Osteoblast (primary cell): ENCODE results near the gene RCCD1. TPM values are rescaled to one million over a fixed set of nuclear protein-coding genes. Genes with fewer than 3 reads are reported as not detected.

Source experiments
- DNase-seq: peaks from one replicate; pipeline ENCODE4 v3.0.0; 2011; ENCODE audit warnings: low spot score, mixed read lengths; ENCODE audit not compliant: insufficient read length; ENCODE audit errors: missing footprints
- H2AFZ ChIP-seq: 2 replicates; pipeline ENCODE4 v1.6.0; 2011; ENCODE audit warnings: mild to moderate bottlenecking, low read length
- H3K27ac ChIP-seq: 2 replicates; pipeline ENCODE4 v1.5.1; 2011; ENCODE audit warnings: mild to moderate bottlenecking, low read depth, low read length, moderate library complexity
- H3K27me3 ChIP-seq: 2 replicates; pipeline ENCODE4 v1.6.0; 2012; ENCODE audit warnings: mild to moderate bottlenecking, control low read depth, inconsistent platforms, low read length, moderate library complexity; ENCODE audit not compliant: insufficient read depth
- H3K36me3 ChIP-seq: 2 replicates; pipeline ENCODE4 v1.5.1; 2011; ENCODE audit warnings: mild to moderate bottlenecking, low read length, control low read depth, moderate library complexity; ENCODE audit not compliant: insufficient read depth
- H3K4me1 ChIP-seq: 2 replicates; pipeline ENCODE4 v1.5.1; 2011; ENCODE audit warnings: mild to moderate bottlenecking, low read length, control low read depth, moderate library complexity; ENCODE audit not compliant: insufficient read depth
- H3K4me2 ChIP-seq: 2 replicates; pipeline ENCODE4 v1.6.0; 2011; ENCODE audit warnings: mild to moderate bottlenecking, low read length; ENCODE audit not compliant: insufficient read depth
- H3K4me3 ChIP-seq: fragments of 200-600 bp; sonication (generic); 3 replicates; pipeline ENCODE4 v1.5.1; 2012; ENCODE audit warnings: mild to moderate bottlenecking, low read length, inconsistent platforms; ENCODE audit not compliant: insufficient read depth
- H3K79me2 ChIP-seq: 2 replicates; pipeline ENCODE4 v1.6.0; 2012; ENCODE audit warnings: mild to moderate bottlenecking, low read length, control low read depth, inconsistent platforms; ENCODE audit not compliant: insufficient read depth
- H3K9me3 ChIP-seq: 2 replicates; pipeline ENCODE4 v1.5.1; 2011; ENCODE audit warnings: low read depth, low read length, control low read depth
- H4K20me1 ChIP-seq: 2 replicates; pipeline ENCODE4 v1.6.0; 2012; ENCODE audit warnings: mild to moderate bottlenecking, low read length, control low read depth; ENCODE audit not compliant: insufficient read depth
- total RNA-seq: library from RNA; depleted of rRNA; stranded (reverse); fragments of >200 nt; gene quantifications from 2 replicates; pipeline ENCODE4 v1.2.3, GENCODE V29; 2012
- TF ChIP-seq, protein P1 (sequence below): IDR thresholded peaks from 2 replicates; pipeline ENCODE4 v1.5.1; 2011; ENCODE audit warnings: mild to moderate bottlenecking, low read depth, low read length, moderate library complexity; ENCODE audit errors: extremely low read depth

RCCD1 gene
- total RNA-seq, 1 donor: 11.2 TPM

DNA sequence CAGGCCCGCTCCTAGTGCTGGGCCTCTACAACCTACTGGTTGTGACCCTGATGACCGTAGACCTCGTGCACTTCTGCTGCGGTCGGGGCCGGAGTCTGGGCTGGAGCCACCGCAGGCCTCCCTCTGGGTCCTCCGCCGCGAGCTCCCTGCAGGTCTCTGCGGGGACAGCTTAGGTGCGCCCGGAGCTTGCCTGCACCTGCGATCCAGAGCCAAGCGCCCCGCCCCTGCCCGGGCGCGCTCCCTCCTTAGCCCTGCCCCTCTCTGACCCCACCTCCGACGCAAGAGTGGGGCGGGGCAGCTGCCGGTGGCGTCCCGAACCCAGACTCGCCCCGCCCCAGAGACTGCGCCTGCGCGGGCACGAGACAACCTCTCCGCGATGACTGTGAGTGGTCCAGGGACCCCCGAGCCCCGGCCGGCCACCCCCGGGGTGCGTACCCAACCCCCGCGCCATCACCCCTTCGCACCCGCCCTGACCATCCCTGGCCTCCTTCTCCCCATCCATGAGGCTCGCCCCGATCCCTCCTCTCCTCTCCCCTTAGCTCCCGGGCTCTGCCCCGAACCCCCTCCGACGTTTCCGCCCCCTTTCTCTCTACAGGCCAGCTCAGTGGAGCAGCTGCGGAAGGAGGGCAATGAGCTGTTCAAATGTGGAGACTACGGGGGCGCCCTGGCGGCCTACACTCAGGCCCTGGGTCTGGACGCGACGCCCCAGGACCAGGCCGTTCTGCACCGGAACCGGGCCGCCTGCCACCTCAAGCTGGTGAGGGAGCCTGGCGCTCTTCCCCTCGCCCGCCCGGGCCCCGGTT, 19.5 kb upstream of the RCCD1 start, which contains the start of gene UNC45A:
Gene UNC45A (plus strand): TSS at position 337 of the 803 bp plus-strand sequence. CDS start 40 bp downstream, at position 377.
- peak within 1 kb of the TSS; percentile 64 for H3K27ac ChIP-seq
- H3K4me1 ChIP-seq: peaks cover 36% of the 10 kb centered on the region
- H3K36me3 ChIP-seq: peaks cover 33% of the 10 kb centered on the region
- H3K4me2 ChIP-seq: peak within 1 kb of the TSS; percentile 77
- H4K20me1 ChIP-seq: peaks cover 5% of the 10 kb centered on the region
- H3K79me2 ChIP-seq: peaks cover 26% of the 10 kb centered on the region
- DNase-seq: peak; percentile 98
- H2AFZ ChIP-seq: peak within 1 kb of the TSS; percentile 82
- H3K9me3 ChIP-seq: no peaks in the 10 kb centered on the region
- no peaks in the 10 kb centered on the region for H3K27me3 ChIP-seq
- peak within 1 kb of the TSS; percentile 86 for H3K4me3 ChIP-seq
- TF ChIP-seq, protein P1, sequence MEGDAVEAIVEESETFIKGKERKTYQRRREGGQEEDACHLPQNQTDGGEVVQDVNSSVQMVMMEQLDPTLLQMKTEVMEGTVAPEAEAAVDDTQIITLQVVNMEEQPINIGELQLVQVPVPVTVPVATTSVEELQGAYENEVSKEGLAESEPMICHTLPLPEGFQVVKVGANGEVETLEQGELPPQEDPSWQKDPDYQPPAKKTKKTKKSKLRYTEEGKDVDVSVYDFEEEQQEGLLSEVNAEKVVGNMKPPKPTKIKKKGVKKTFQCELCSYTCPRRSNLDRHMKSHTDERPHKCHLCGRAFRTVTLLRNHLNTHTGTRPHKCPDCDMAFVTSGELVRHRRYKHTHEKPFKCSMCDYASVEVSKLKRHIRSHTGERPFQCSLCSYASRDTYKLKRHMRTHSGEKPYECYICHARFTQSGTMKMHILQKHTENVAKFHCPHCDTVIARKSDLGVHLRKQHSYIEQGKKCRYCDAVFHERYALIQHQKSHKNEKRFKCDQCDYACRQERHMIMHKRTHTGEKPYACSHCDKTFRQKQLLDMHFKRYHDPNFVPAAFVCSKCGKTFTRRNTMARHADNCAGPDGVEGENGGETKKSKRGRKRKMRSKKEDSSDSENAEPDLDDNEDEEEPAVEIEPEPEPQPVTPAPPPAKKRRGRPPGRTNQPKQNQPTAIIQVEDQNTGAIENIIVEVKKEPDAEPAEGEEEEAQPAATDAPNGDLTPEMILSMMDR: no peak

DNA sequence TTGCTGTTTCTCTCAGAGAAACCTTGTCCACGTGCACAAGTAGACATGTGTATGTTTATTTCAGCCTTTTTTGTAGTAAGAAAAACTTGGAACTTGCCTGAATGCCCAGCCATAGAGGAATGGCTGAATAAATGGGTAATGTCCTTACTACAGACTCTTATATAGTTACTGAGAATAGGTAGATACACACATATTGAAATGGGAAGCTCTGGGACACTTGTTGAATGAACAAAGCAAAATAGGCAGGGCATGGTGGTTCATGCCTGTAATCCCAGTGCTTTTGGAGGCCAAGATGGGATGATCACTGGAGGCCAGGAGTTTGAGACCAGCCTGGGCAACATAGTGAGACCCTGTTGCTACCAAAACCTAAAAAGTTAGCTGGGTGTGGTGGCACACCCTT, 17.9 kb upstream of the RCCD1 start:
- H3K4me3 ChIP-seq: no peak overlapping the region
- H4K20me1 ChIP-seq: peaks cover 6% of the 10 kb centered on the region
- H3K4me1 ChIP-seq: peaks cover 28% of the 10 kb centered on the region
- TF ChIP-seq, protein P1: no peak
- DNase-seq: peak; percentile 56
- H3K27me3 ChIP-seq: no peaks in the 10 kb centered on the region
- H3K27ac ChIP-seq: no peak overlapping the region
- H3K9me3 ChIP-seq: no peaks in the 10 kb centered on the region
- peaks cover 46% of the 10 kb centered on the region for H3K36me3 ChIP-seq
- H3K4me2 ChIP-seq: peak overlapping the region; percentile 77
- H3K79me2 ChIP-seq: peaks cover 25% of the 10 kb centered on the region
- H2AFZ ChIP-seq: no peak overlapping the region

- Histone ChIP-seq H3K4me3 (no peak overlapping the region), H3K36me3 (peaks cover 60% of the 10 kb centered on the region), H3K9me3 (no peaks in the 10 kb centered on the region)
Measured at GRCh38 chr15:90938261-90938660, 16.4 kb upstream of the RCCD1 start.

GRCh38 chr15:90939756-90940155, 14.9 kb upstream of the RCCD1 start:
- peaks cover 6% of the 10 kb centered on the region for H4K20me1 ChIP-seq
- peaks cover 22% of the 10 kb centered on the region for H3K79me2 ChIP-seq
- H3K4me3 ChIP-seq: no peak overlapping the region
- H3K4me1 ChIP-seq: peaks cover 12% of the 10 kb centered on the region
- H3K27ac ChIP-seq: no peak overlapping the region
- no peaks in the 10 kb centered on the region for H3K9me3 ChIP-seq
- TF ChIP-seq, protein P1: no peak
- no peak for DNase-seq
- no peak overlapping the region for H2AFZ ChIP-seq
- H3K36me3 ChIP-seq: peaks cover 73% of the 10 kb centered on the region
- H3K4me2 ChIP-seq: no peak overlapping the region
- H3K27me3 ChIP-seq: no peaks in the 10 kb centered on the region

More at GRCh38 chr15:90938261-90938660, 16.4 kb upstream of the RCCD1 start:
- no peaks in the 10 kb centered on the region for H3K27me3 ChIP-seq
- TF ChIP-seq, protein P1: no peak
- H2AFZ ChIP-seq: no peak overlapping the region
- peaks cover 22% of the 10 kb centered on the region for H3K4me1 ChIP-seq
- H3K4me2 ChIP-seq: no peak overlapping the region
- no peak overlapping the region for H3K27ac ChIP-seq
- DNase-seq: peak; percentile 19
- peaks cover 22% of the 10 kb centered on the region for H3K79me2 ChIP-seq
- peaks cover 6% of the 10 kb centered on the region for H4K20me1 ChIP-seq
